ENCODE results near the gene PTGFR. TPM values are rescaled to one million over a fixed set of nuclear protein-coding genes. Genes with fewer than 3 reads are reported as not detected.

The PTGFR gene
- total RNA-seq, 1 experiment from 2014 or later, result not detected

- Histone ChIP-seq H3K79me2 (ENCODE audit: insufficient read depth, low read length) (no peaks in the 10 kb centered on the region), H2AFZ (ENCODE audit: low read depth, low read length, poor library complexity, severe bottlenecking) (no peak overlapping the region), H3K27me3 (ENCODE audit: insufficient read depth, low read length) (no peaks in the 10 kb centered on the region), H3K27ac (ENCODE audit: low read depth, low read length) (no peak overlapping the region), H3K9ac (ENCODE audit: low read length) (no peak overlapping the region), H3K4me3 (replicated peaks in 1 of 2; ENCODE audit: low read depth in 1 of 2, low read length in 2 of 2) (no peak overlapping the region), H4K20me1 (ENCODE audit: insufficient read depth) (no peaks in the 10 kb centered on the region), H3K9me3 (ENCODE audit: control insufficient read depth in 1 of 2, insufficient read depth in 1 of 2, low read depth in 1 of 2, low read length in 2 of 2) (no peaks in the 10 kb centered on the region), H3K4me1 (ENCODE audit: control insufficient read depth in 1 of 2, insufficient read depth in 2 of 2, low read length in 2 of 2) (no peaks in the 10 kb centered on the region), H3K4me2 (ENCODE audit: low read length) (no peak overlapping the region), H3K9me2 (ENCODE audit: insufficient read depth) (no peaks in the 10 kb centered on the region), H3K36me3 (ENCODE audit: control insufficient read depth in 1 of 2, insufficient read depth in 2 of 2, low read length in 2 of 2) (no peaks in the 10 kb centered on the region)
- intact Hi-C loops (cut with micrococcal nuclease), result no loop called here
- TF ChIP-seq ZFX (IDR thresholded peaks at IDR 0.05) (no peak), EZH2phosphoT487 (IDR thresholded peaks at IDR 0.05; ENCODE audit: borderline replicate concordance) (no peak), POLR2A (IDR thresholded peaks at IDR 0.05; ENCODE audit: borderline replicate concordance, extremely low read depth, insufficient read depth, insufficient read length) (no peak), SIN3A (IDR thresholded peaks at IDR 0.05; ENCODE audit: low read depth) (no peak), ZNF274 (IDR thresholded peaks at IDR 0.05; ENCODE audit: low read depth, low read length) (no peak), RAD21 (IDR thresholded peaks at IDR 0.05; ENCODE audit: low read depth) (no peak)
- TF ChIP-seq, protein P1, sequence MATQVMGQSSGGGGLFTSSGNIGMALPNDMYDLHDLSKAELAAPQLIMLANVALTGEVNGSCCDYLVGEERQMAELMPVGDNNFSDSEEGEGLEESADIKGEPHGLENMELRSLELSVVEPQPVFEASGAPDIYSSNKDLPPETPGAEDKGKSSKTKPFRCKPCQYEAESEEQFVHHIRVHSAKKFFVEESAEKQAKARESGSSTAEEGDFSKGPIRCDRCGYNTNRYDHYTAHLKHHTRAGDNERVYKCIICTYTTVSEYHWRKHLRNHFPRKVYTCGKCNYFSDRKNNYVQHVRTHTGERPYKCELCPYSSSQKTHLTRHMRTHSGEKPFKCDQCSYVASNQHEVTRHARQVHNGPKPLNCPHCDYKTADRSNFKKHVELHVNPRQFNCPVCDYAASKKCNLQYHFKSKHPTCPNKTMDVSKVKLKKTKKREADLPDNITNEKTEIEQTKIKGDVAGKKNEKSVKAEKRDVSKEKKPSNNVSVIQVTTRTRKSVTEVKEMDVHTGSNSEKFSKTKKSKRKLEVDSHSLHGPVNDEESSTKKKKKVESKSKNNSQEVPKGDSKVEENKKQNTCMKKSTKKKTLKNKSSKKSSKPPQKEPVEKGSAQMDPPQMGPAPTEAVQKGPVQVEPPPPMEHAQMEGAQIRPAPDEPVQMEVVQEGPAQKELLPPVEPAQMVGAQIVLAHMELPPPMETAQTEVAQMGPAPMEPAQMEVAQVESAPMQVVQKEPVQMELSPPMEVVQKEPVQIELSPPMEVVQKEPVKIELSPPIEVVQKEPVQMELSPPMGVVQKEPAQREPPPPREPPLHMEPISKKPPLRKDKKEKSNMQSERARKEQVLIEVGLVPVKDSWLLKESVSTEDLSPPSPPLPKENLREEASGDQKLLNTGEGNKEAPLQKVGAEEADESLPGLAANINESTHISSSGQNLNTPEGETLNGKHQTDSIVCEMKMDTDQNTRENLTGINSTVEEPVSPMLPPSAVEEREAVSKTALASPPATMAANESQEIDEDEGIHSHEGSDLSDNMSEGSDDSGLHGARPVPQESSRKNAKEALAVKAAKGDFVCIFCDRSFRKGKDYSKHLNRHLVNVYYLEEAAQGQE (IDR thresholded peaks at IDR 0.05; ENCODE audit: low read depth), result no peak
- TF ChIP-seq, protein P2, sequence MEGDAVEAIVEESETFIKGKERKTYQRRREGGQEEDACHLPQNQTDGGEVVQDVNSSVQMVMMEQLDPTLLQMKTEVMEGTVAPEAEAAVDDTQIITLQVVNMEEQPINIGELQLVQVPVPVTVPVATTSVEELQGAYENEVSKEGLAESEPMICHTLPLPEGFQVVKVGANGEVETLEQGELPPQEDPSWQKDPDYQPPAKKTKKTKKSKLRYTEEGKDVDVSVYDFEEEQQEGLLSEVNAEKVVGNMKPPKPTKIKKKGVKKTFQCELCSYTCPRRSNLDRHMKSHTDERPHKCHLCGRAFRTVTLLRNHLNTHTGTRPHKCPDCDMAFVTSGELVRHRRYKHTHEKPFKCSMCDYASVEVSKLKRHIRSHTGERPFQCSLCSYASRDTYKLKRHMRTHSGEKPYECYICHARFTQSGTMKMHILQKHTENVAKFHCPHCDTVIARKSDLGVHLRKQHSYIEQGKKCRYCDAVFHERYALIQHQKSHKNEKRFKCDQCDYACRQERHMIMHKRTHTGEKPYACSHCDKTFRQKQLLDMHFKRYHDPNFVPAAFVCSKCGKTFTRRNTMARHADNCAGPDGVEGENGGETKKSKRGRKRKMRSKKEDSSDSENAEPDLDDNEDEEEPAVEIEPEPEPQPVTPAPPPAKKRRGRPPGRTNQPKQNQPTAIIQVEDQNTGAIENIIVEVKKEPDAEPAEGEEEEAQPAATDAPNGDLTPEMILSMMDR (IDR thresholded peaks at IDR 0.05 in 2 of 3, conservative IDR thresholded peaks at IDR 0.05 in 1 of 3; ENCODE audit: borderline replicate concordance in 1 of 3, insufficient read depth in 1 of 3, low read depth in 2 of 3, low read length in 2 of 3), result no peak
- POLR2A ChIA-PET, result no interaction called here
- CTCF ChIA-PET, result no interaction called here
- ATAC-seq (no peak), DNase-seq (ENCODE audit: low read depth, low spot score) (no peak)
- BruUV-seq (replicated peaks), result no TSS peak
- RAD21 ChIA-PET (ENCODE audit: low non-redundant PET in 1 of 2, low total read pairs in 2 of 2, uncharacterized antibody in 2 of 2, unreplicated experiment in 2 of 2), result no interaction called here
Measured at GRCh38 chr1:78543941-78544643, 53.3 kb downstream of the PTGFR start.
